ENCODE measurements around the gene ST6GALNAC5.

The ST6GALNAC5 gene

DNA sequence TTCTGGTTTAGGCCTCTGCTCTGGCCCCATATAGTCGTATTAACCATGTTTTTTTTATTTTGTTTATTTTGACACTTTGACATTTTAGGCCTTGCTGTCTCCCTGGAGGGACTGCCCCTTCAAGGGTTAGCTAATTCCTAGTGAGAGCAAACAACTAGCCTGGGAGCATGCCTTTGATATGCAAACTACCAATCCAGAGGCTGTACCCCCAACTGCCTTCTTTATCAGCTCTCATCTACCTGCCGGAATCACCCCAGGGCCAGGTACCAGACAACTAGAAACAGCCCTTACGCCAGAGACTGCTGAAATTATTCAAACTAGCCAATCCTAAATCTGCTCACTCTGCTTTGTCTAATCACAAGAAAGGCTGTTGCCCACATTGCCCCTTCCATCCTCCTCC lies 13.0 kb upstream of the ST6GALNAC5 start:
- H3K4me3 ChIP-seq (ENCODE audit: low read length), result no peak overlapping the region
- TF ChIP-seq, protein P1, sequence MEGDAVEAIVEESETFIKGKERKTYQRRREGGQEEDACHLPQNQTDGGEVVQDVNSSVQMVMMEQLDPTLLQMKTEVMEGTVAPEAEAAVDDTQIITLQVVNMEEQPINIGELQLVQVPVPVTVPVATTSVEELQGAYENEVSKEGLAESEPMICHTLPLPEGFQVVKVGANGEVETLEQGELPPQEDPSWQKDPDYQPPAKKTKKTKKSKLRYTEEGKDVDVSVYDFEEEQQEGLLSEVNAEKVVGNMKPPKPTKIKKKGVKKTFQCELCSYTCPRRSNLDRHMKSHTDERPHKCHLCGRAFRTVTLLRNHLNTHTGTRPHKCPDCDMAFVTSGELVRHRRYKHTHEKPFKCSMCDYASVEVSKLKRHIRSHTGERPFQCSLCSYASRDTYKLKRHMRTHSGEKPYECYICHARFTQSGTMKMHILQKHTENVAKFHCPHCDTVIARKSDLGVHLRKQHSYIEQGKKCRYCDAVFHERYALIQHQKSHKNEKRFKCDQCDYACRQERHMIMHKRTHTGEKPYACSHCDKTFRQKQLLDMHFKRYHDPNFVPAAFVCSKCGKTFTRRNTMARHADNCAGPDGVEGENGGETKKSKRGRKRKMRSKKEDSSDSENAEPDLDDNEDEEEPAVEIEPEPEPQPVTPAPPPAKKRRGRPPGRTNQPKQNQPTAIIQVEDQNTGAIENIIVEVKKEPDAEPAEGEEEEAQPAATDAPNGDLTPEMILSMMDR (conservative IDR thresholded peaks at IDR 0.05; ENCODE audit: low read depth, low read length), result no peak
- no peak for DNase-seq (ENCODE audit: low read depth)

DNA sequence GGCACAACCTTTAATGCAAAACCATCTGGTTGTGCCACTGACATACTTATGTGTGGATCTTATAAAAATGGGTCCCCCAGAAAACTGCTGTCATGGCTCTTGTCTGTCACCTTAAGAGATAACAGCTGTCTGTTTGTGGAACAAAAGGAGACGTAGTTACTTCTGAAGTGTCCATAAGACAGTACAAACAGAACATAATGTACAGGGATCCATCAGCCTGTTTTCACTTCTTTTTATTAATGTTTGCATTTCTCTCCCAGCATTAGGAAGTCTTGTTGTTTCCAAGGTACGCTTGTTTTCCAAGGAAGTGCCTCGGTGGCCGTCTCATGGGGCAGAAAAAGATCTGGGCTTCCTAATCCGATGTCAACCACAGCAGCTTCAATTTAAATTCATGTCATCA lies 11.2 kb upstream of the ST6GALNAC5 start:
- no peak overlapping the region for H3K4me3 ChIP-seq (ENCODE audit: low read length)
- DNase-seq (ENCODE audit: low read depth), result no peak
- TF ChIP-seq, protein P1 (conservative IDR thresholded peaks at IDR 0.05; ENCODE audit: low read depth, low read length), result no peak

DNA sequence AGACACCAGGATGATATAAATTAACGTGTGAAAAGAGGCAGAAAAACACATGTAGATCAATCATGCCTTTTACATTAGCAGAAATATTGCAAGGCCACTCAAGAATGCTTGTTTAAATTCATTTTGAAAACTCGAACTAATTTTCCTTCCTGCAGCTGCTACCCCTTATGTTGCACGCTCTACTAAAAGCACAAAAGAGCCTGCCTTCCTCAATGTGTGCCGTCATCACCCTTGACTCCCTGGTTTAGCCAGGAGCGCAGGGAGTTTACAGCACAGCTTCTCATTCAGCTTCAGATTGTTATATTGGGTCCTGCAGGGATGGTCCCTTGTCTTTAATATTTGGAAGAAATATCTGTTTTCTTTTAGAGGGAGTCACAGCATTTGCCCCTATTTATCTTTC lies 10.1 kb upstream of the ST6GALNAC5 start:
- H3K4me3 ChIP-seq (ENCODE audit: low read length), result no peak overlapping the region
- TF ChIP-seq, protein P1 (conservative IDR thresholded peaks at IDR 0.05; ENCODE audit: low read depth, low read length), result no peak
- DNase-seq (ENCODE audit: low read depth), result no peak

DNA sequence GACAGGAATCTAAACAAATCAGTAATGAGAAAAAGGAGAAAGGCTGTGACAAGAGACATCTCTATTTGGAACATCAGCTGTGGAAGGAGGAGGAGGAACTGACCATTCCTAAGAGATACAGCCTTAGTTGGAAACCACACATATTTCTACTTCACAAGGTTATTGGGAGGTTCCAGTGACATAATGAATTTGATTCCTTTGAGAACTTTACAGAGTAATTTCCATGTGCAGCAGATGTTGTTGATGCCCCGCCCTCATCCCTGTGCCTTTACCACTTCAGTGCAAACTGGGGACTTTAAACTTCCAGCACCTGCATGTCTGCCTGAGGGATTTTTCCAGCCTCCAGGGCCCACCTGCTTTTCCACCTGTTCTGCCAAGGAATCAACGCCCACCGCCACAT lies 9.3 kb upstream of the ST6GALNAC5 start:
- no peak overlapping the region for H3K4me3 ChIP-seq (ENCODE audit: low read length)
- TF ChIP-seq, protein P1 (conservative IDR thresholded peaks at IDR 0.05; ENCODE audit: low read depth, low read length), result no peak
- DNase-seq (ENCODE audit: low read depth), result no peak

DNA sequence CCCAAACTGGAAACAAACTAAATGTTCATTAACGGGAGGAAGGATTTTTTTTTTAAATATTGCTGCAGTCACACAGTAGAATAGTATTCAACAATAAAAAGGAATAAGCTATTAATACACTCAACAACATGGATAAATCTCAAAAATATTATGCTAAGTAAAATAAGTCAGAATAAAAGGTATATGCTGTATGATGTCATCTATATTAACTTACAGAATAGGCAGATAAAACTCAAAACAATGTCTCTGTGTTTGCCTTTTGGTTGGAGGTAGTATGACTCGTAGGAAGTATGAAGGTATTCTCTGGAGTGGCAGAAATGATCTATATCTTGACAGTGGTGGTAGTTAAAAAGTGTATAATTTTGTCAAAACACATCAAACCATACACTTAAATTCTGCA lies 6.1 kb upstream of the ST6GALNAC5 start:
- TF ChIP-seq, protein P1 (conservative IDR thresholded peaks at IDR 0.05; ENCODE audit: low read depth, low read length), result no peak
- DNase-seq (ENCODE audit: low read depth), result no peak

DNA sequence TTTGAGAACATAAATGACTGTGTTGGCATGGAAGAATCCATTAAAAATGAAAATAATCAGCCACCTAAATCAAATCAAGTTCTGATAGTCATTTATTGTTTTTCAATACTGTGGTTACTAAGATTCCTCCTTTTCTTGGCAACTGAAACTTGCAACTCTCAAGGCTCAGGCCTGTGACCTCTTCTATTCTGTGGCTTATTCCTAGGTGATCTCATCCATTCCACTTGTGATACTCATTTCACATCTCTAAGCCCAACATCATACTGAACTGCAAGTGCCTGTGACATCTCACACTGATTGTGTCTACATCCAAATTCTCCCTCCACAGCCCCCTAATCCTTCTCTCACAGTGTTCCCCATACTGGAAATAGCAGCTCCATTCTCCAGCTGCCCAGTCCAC lies 4.8 kb upstream of the ST6GALNAC5 start:
- no peak for DNase-seq (ENCODE audit: low read depth)
- TF ChIP-seq, protein P1 (conservative IDR thresholded peaks at IDR 0.05; ENCODE audit: low read depth, low read length), result no peak
- H3K4me3 ChIP-seq (ENCODE audit: low read length), result no peak overlapping the region

More for the DNA sequence above, 6.1 kb upstream of the ST6GALNAC5 start:
- H3K4me3 ChIP-seq (ENCODE audit: low read length), result no peak overlapping the region

DNA sequence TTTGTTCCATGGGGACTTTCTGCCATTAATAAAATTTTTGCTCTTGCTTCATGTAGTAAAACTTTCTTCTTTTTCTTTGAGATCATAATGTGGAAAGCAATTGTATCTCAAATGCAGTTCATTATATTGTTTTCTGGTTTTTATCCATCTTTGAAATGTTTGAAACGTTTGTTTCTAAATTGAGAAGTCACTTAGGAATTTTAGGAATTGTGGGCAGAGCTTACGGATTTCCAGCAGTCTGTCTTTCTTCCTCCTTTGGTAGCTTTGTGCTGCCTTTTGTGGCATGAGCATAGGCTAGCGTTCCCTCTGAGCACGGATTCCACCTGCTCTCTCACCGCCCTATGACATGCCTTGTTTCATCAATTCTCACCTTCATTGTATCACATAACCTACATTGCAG lies 2.9 kb upstream of the ST6GALNAC5 start:
- H3K4me3 ChIP-seq (ENCODE audit: low read length), result no peak overlapping the region
- no peak for DNase-seq (ENCODE audit: low read depth)
- TF ChIP-seq, protein P1 (conservative IDR thresholded peaks at IDR 0.05; ENCODE audit: low read depth, low read length), result no peak

Measured in retinal pigment epithelial cell (primary cell).